Adrenal gland (tissue), 5 donors: ENCODE data around the gene BAG1.

Experiments used
- CTCF ChIP-seq, 6 experiments: fragments of 450-650 bp in 4 of 6; fragments of 200-600 bp in 2 of 6; sonication (generic) in 1 of 6; IDR thresholded peaks; 1 replicate in 5 of 6; 2 replicates in 1 of 6; pipeline versions ENCODE4 v1.5.1 to v1.8.0; 2016 to 2021; ENCODE audit warnings: antibody characterized with exemption in 6 of 6, mild to moderate bottlenecking in 2 of 6, moderate library complexity in 1 of 6
- POLR2A ChIP-seq, 2 donors: fragments of 450-650 bp; IDR thresholded peaks; one replicate each; pipeline ENCODE4 v1.6.1; 2017; ENCODE audit warnings: antibody characterized with exemption in 2 of 2, mild to moderate bottlenecking in 2 of 2, moderate library complexity in 1 of 2
- donor health status: DM: no; HTN: no; CAD: no.

- TF ChIP-seq POLR2A (IDR thresholded peaks at IDR 0.05) (no peak), CTCF (IDR thresholded peaks at IDR 0.05) (no peak)
Observed at GRCh38 chr9:33255471-33255870, 9.0 kb downstream of the BAG1 start.
